ENCODE results near the gene CCDC152. TPM values are rescaled to one million over a fixed set of nuclear protein-coding genes. Genes with fewer than 3 reads are reported as not detected.

Gene CCDC152
- total RNA-seq, 1 donor from 2014 or later: not detected

- peaks cover 0 to 53% of the 10 kb centered on the region in 2 donors for H3K36me3 ChIP-seq
Observed at GRCh38 chr5:42806004-42806700, 49.5 kb downstream of the CCDC152 start.

DNA sequence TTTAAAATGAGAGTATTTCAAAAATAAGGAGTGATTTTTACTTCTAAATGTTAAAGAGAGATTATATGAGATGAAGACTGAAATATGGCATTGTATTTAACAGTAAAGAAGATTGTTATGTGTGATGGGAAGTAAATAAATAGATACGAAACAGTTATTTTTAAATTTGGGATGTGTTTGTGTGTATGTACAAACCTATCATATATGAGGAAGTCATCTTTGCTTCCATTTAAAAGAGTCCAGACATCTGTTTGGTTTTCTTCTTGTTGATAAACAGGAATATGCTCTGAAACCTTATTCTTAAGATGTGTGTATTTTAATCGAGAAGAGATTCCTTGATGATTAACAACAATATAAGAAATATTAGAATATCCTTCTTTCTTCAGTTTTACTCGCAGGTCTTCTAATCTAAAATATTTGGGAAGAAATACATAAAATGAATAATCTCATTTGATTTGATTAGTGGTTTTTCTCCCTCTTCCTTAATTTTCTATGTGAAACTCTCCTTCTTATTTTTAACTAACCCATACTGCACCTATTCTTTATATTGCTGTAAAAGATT, 50.2 kb downstream of the CCDC152 start:
- peaks cover 0 to 47% of the 10 kb centered on the region in 2 donors for H3K36me3 ChIP-seq
- TF ChIP-seq POLR2A (IDR thresholded peaks at IDR 0.05) (no peak), CTCF (IDR thresholded peaks at IDR 0.05) (no peak), POLR2AphosphoS5 (IDR thresholded peaks at IDR 0.05; ENCODE audit: insufficient read depth in 1 of 2, low read depth in 1 of 2) (no peak)
- peaks cover 24% of the 10 kb centered on the region for H3K4me1 ChIP-seq
- intact Hi-C loops (cut with DNase I): no loop called here
- no peak for DNase-seq (ENCODE audit: extremely low spot score in 2 of 2)
- H3K4me3 ChIP-seq: no peak overlapping the region
- H3K9me3 ChIP-seq: no peaks in the 10 kb centered on the region
- no peak overlapping the region for H3K27ac ChIP-seq
- H3K27me3 ChIP-seq: no peaks in the 10 kb centered on the region

More at GRCh38 chr5:42806004-42806700, 49.5 kb downstream of the CCDC152 start:
- no peak for TF ChIP-seq CTCF (IDR thresholded peaks at IDR 0.05)
- TF ChIP-seq POLR2AphosphoS5 (IDR thresholded peaks at IDR 0.05; ENCODE audit: insufficient read depth in 1 of 2, low read depth in 1 of 2): no peak
- no peak for TF ChIP-seq POLR2A (IDR thresholded peaks at IDR 0.05)
- intact Hi-C loops (cut with DNase I): no loop called here
- no peaks in the 10 kb centered on the region for H3K27me3 ChIP-seq
- H3K4me3 ChIP-seq: no peak overlapping the region
- no peak overlapping the region for H3K27ac ChIP-seq
- H3K4me1 ChIP-seq: peaks cover 24% of the 10 kb centered on the region
- DNase-seq (ENCODE audit: extremely low spot score in 2 of 2): no peak
- H3K9me3 ChIP-seq: no peaks in the 10 kb centered on the region

- H3K36me3 ChIP-seq: peaks cover 0 to 46% of the 10 kb centered on the region in 2 donors
- intact Hi-C loops (cut with DNase I): no loop called here
- H3K27me3 ChIP-seq: no peaks in the 10 kb centered on the region
- H3K4me1 ChIP-seq: peaks cover 25% of the 10 kb centered on the region
- H3K27ac ChIP-seq: peak overlapping the region; percentile 87
- DNase-seq (ENCODE audit: extremely low spot score in 2 of 2): no peak
- no peak for TF ChIP-seq POLR2AphosphoS5 (IDR thresholded peaks at IDR 0.05; ENCODE audit: insufficient read depth in 1 of 2, low read depth in 1 of 2)
- no peak for TF ChIP-seq POLR2A (IDR thresholded peaks at IDR 0.05)
- no peak for TF ChIP-seq CTCF (IDR thresholded peaks at IDR 0.05)
- no peaks in the 10 kb centered on the region for H3K9me3 ChIP-seq
- H3K4me3 ChIP-seq: peak overlapping the region; percentile 25 to 63
Observed at GRCh38 chr5:42807722-42808447, 51.3 kb downstream of the CCDC152 start.

GRCh38 chr5:42808888-42809611, 52.4 kb downstream of the CCDC152 start:
- no peaks in the 10 kb centered on the region for H3K27me3 ChIP-seq
- no peaks in the 10 kb centered on the region for H3K9me3 ChIP-seq
- peak overlapping the region; percentile 87 for H3K27ac ChIP-seq
- H3K4me1 ChIP-seq: peaks cover 36% of the 10 kb centered on the region
- no peak for DNase-seq (ENCODE audit: extremely low spot score in 2 of 2)
- no peak for TF ChIP-seq POLR2AphosphoS5 (IDR thresholded peaks at IDR 0.05; ENCODE audit: insufficient read depth in 1 of 2, low read depth in 1 of 2)
- TF ChIP-seq CTCF (IDR thresholded peaks at IDR 0.05): no peak
- no peak for TF ChIP-seq POLR2A (IDR thresholded peaks at IDR 0.05)
- intact Hi-C loops (cut with DNase I): no loop called here
- peak overlapping the region; percentile 55 to 63 for H3K4me3 ChIP-seq
- H3K36me3 ChIP-seq: peaks cover 0 to 36% of the 10 kb centered on the region in 2 donors

Measured in vagina (tissue), 2 donors.